Skeletal muscle satellite cell (primary cell): ENCODE data around the gene CCDC197.

Experiments used
- H3K27me3 ChIP-seq: 2 replicates; pipeline ENCODE4 v1.7.0; 2013; ENCODE audit warnings: low read length; ENCODE audit not compliant: control insufficient read depth, insufficient read depth
- H3K36me3 ChIP-seq: 2 replicates; pipeline ENCODE4 v1.7.0; 2013; ENCODE audit warnings: mild to moderate bottlenecking, control low read depth, low read length; ENCODE audit not compliant: insufficient read depth
- H3K4me1 ChIP-seq: 2 replicates; pipeline ENCODE4 v1.7.0; 2013; ENCODE audit warnings: low read length; ENCODE audit not compliant: control insufficient read depth, insufficient read depth
- H3K4me2 ChIP-seq: 2 replicates; pipeline ENCODE4 v1.7.0; 2013; ENCODE audit warnings: mild to moderate bottlenecking, low read length
- H3K4me3 ChIP-seq: 2 replicates; pipeline ENCODE4 v1.7.0; 2013; ENCODE audit warnings: low read length
- H3K9ac ChIP-seq: 2 replicates; pipeline ENCODE4 v1.7.0; 2013; ENCODE audit warnings: mild to moderate bottlenecking, low read depth, low read length, moderate library complexity
- H3K9me3 ChIP-seq: replicated peaks from 2 replicates; pipeline ENCODE4 v1.7.0; 2013; ENCODE audit warnings: mild to moderate bottlenecking, control low read depth, low read length

The CCDC197 gene

GRCh38 chr14:94043756-94044475 is 46.8 kb downstream of the CCDC197 start:
- no peaks in the 10 kb centered on the region for H3K27me3 ChIP-seq
- H3K9me3 ChIP-seq = no peaks in the 10 kb centered on the region
- no peak overlapping the region for H3K9ac ChIP-seq
- H3K36me3 ChIP-seq = peaks cover 45% of the 10 kb centered on the region
- peaks cover 14% of the 10 kb centered on the region for H3K4me1 ChIP-seq
- no peak overlapping the region for H3K4me3 ChIP-seq
- no peak overlapping the region for H3K4me2 ChIP-seq

GRCh38 chr14:94044476-94045091 is 47.5 kb downstream of the CCDC197 start:
- Histone ChIP-seq H3K9ac (no peak overlapping the region), H3K4me1 (peaks cover 14% of the 10 kb centered on the region), H3K36me3 (peaks cover 52% of the 10 kb centered on the region), H3K4me3 (no peak overlapping the region), H3K9me3 (no peaks in the 10 kb centered on the region), H3K27me3 (no peaks in the 10 kb centered on the region), H3K4me2 (no peak overlapping the region)

GRCh38 chr14:94045101-94045500 is 48.0 kb downstream of the CCDC197 start:
- no peak overlapping the region for H3K4me2 ChIP-seq
- H3K4me3 ChIP-seq = no peak overlapping the region
- no peaks in the 10 kb centered on the region for H3K27me3 ChIP-seq
- H3K9ac ChIP-seq = no peak overlapping the region
- peaks cover 56% of the 10 kb centered on the region for H3K36me3 ChIP-seq
- H3K9me3 ChIP-seq = no peaks in the 10 kb centered on the region
- peaks cover 14% of the 10 kb centered on the region for H3K4me1 ChIP-seq

GRCh38 chr14:94045563-94046345 is 48.7 kb downstream of the CCDC197 start:
- no peak overlapping the region for H3K4me3 ChIP-seq
- no peaks in the 10 kb centered on the region for H3K9me3 ChIP-seq
- H3K4me1 ChIP-seq = peaks cover 14% of the 10 kb centered on the region
- H3K36me3 ChIP-seq = peaks cover 62% of the 10 kb centered on the region
- no peaks in the 10 kb centered on the region for H3K27me3 ChIP-seq
- no peak overlapping the region for H3K9ac ChIP-seq
- H3K4me2 ChIP-seq = no peak overlapping the region

GRCh38 chr14:94046696-94047250 is 49.7 kb downstream of the CCDC197 start:
- H3K36me3 ChIP-seq = peaks cover 71% of the 10 kb centered on the region
- no peaks in the 10 kb centered on the region for H3K9me3 ChIP-seq
- H3K4me2 ChIP-seq = no peak overlapping the region
- no peak overlapping the region for H3K9ac ChIP-seq
- H3K4me1 ChIP-seq = peaks cover 11% of the 10 kb centered on the region
- no peaks in the 10 kb centered on the region for H3K27me3 ChIP-seq
- H3K4me3 ChIP-seq = no peak overlapping the region

- Histone ChIP-seq H3K27me3 (no peaks in the 10 kb centered on the region), H3K4me3 (no peak overlapping the region), H3K9me3 (no peaks in the 10 kb centered on the region), H3K9ac (no peak overlapping the region), H3K4me1 (peaks cover 3% of the 10 kb centered on the region), H3K4me2 (no peak overlapping the region), H3K36me3 (peaks cover 79% of the 10 kb centered on the region)
These were observed 50.5 kb downstream of the CCDC197 start for GRCh38 chr14:94047581-94047980.

- no peaks in the 10 kb centered on the region for H3K4me1 ChIP-seq
- no peaks in the 10 kb centered on the region for H3K27me3 ChIP-seq
- H3K4me2 ChIP-seq = no peak overlapping the region
- H3K9ac ChIP-seq = no peak overlapping the region
- no peak overlapping the region for H3K4me3 ChIP-seq
- H3K36me3 ChIP-seq = peaks cover 84% of the 10 kb centered on the region
- H3K9me3 ChIP-seq = no peaks in the 10 kb centered on the region
These were observed 51.9 kb downstream of the CCDC197 start for GRCh38 chr14:94048691-94049624.

- peaks cover 87% of the 10 kb centered on the region for H3K36me3 ChIP-seq
- H3K9me3 ChIP-seq = no peaks in the 10 kb centered on the region
These were observed 52.5 kb downstream of the CCDC197 start for GRCh38 chr14:94049625-94050023.

GRCh38 chr14:94050231-94050880 is 53.3 kb downstream of the CCDC197 start:
- Histone ChIP-seq H3K4me2 (no peak overlapping the region), H3K9me3 (no peaks in the 10 kb centered on the region), H3K27me3 (no peaks in the 10 kb centered on the region), H3K9ac (no peak overlapping the region), H3K36me3 (peaks cover 87% of the 10 kb centered on the region), H3K4me3 (no peak overlapping the region), H3K4me1 (no peaks in the 10 kb centered on the region)

More at GRCh38 chr14:94049625-94050023, 52.5 kb downstream of the CCDC197 start:
- no peak overlapping the region for H3K4me3 ChIP-seq
- no peaks in the 10 kb centered on the region for H3K4me1 ChIP-seq
- no peak overlapping the region for H3K4me2 ChIP-seq
- no peaks in the 10 kb centered on the region for H3K27me3 ChIP-seq
- no peak overlapping the region for H3K9ac ChIP-seq

GRCh38 chr14:94051115-94051514 is 54.0 kb downstream of the CCDC197 start:
- H3K9me3 ChIP-seq = no peaks in the 10 kb centered on the region
- H3K4me2 ChIP-seq = no peak overlapping the region
- H3K4me1 ChIP-seq = no peaks in the 10 kb centered on the region
- no peaks in the 10 kb centered on the region for H3K27me3 ChIP-seq
- no peak overlapping the region for H3K4me3 ChIP-seq
- no peak overlapping the region for H3K9ac ChIP-seq
- peaks cover 87% of the 10 kb centered on the region for H3K36me3 ChIP-seq
